GM12878 (cell line): ENCODE results near the gene CHL1. TPM values are rescaled to one million over a fixed set of nuclear protein-coding genes. Genes with fewer than 3 reads are reported as not detected.

Experiments
- ATAC-seq: fragments of 200-7000 bp; cut with Tn5 transposase; 3 replicates; pipeline ENCODE4 v1.9.1; 2020; ENCODE audit warnings: mild to moderate bottlenecking, moderate library complexity
- BruUV-seq: library from RNA; stranded (reverse); fragments of 400-500 nt; replicated peaks from 2 replicates; lab custom pipeline; 2021; lab: Mats Ljungman, UMichigan
- CTCF ChIA-PET: fragments of 300-600 bp; sonication (Branson Sonifier 250); formaldehyde crosslinking; extraction: SDS; loops from one replicate; lab custom pipeline; 2021; ENCODE audit warnings: inconsistent platforms; lab: Yijun Ruan, JAX
- POLR2A ChIA-PET: fragments of 350-600 bp; formaldehyde crosslinking; extraction: SDS; loops from one replicate; lab custom pipeline; 2021; ENCODE audit warnings: inconsistent platforms; lab: Charles Lee
- RAD21 ChIA-PET: fragments of 300-600 bp; sonication (Branson Sonifier 250); formaldehyde crosslinking; loops from one replicate; lab custom pipeline; 2023; ENCODE audit warnings: antibody characterized with exemption; ENCODE audit not compliant: unreplicated experiment; lab: Charles Lee
- SMC1A ChIA-PET: fragments of 300-600 bp; sonication (Branson Sonifier 250); formaldehyde crosslinking; loops from one replicate; lab custom pipeline; 2023; ENCODE audit not compliant: unreplicated experiment, uncharacterized antibody; lab: Charles Lee
- DNase-seq: peaks from one replicate; pipeline ENCODE4 v3.0.0-alpha.2; 2011; ENCODE audit warnings: low read depth, low spot score
- FAIRE-seq: peaks from 3 replicates; lab custom pipeline; 2011; peaks lifted over from hg19 to GRCh38; lab: Jason Lieb, UNC
- H2AFZ ChIP-seq: 2 replicates; pipeline ENCODE4 v1.6.0; 2011; ENCODE audit warnings: low read depth, low read length, control low read depth; ENCODE audit not compliant: control insufficient read depth
- H3K27ac ChIP-seq: 2 replicates; pipeline ENCODE4 v1.5.1; 2011; ENCODE audit warnings: control low read depth; ENCODE audit not compliant: control insufficient read depth, insufficient read depth
- H3K27me3 ChIP-seq, 2 experiments: replicated peaks in 1 of 2; 2 replicates each; pipeline versions ENCODE4 v1.6.0 to v1.6.1; 2011; ENCODE audit warnings: low read length in 1 of 2; ENCODE audit not compliant: control insufficient read depth in 2 of 2, insufficient read depth in 2 of 2
- H3K36me3 ChIP-seq, 2 experiments: 2 replicates each; pipeline ENCODE4 v1.5.1; 2011; ENCODE audit warnings: low read length in 1 of 2; ENCODE audit not compliant: control insufficient read depth in 2 of 2, insufficient read depth in 2 of 2
- H3K4me1 ChIP-seq: 2 replicates; pipeline ENCODE4 v1.6.1; 2011; ENCODE audit warnings: mild to moderate bottlenecking, low read length, moderate library complexity, mixed read lengths; ENCODE audit not compliant: control insufficient read depth, insufficient read depth
- H3K4me2 ChIP-seq: 2 replicates; pipeline ENCODE4 v1.6.0; 2011; ENCODE audit warnings: control low read depth; ENCODE audit not compliant: control insufficient read depth, insufficient read depth
- H3K4me3 ChIP-seq: fragments of 200-600 bp; sonication (generic); 2 replicates; pipeline ENCODE4 v1.5.1; 2016
- H3K79me2 ChIP-seq: 2 replicates; pipeline ENCODE4 v1.6.0; 2011; ENCODE audit warnings: low read length; ENCODE audit not compliant: control insufficient read depth, insufficient read depth
- H3K9ac ChIP-seq: 2 replicates; pipeline ENCODE4 v1.8.0; 2011; ENCODE audit warnings: low read length, control low read depth, mixed read lengths; ENCODE audit not compliant: control insufficient read depth, insufficient read depth
- H3K9me3 ChIP-seq: replicated peaks from 3 replicates; pipeline ENCODE4 v1.5.1; 2011; ENCODE audit warnings: mild to moderate bottlenecking, low read length; ENCODE audit not compliant: control insufficient read depth, insufficient read depth
- H4K20me1 ChIP-seq: 2 replicates; pipeline ENCODE4 v1.6.0; 2011; ENCODE audit not compliant: control insufficient read depth, insufficient read depth
- CHD1 ChIP-seq: IDR thresholded peaks from 2 replicates; pipeline ENCODE4 v1.6.1; 2012; ENCODE audit warnings: low read depth, low read length, improper control_type of control experiment
- CREB1 ChIP-seq: IDR thresholded peaks from 2 replicates; pipeline ENCODE4 v1.6.1; 2012; ENCODE audit warnings: low read depth, mild to moderate bottlenecking, inconsistent platforms
- DPF2 ChIP-seq: fragments of 450-650 bp; IDR thresholded peaks from 2 replicates; pipeline ENCODE4 v1.6.1; 2017; ENCODE audit warnings: mild to moderate bottlenecking
- EED ChIP-seq: sonication (generic); IDR thresholded peaks from 2 replicates; pipeline ENCODE4 v1.6.1; 2016; ENCODE audit warnings: antibody characterized with exemption, low read depth
- GATAD2B ChIP-seq: fragments of 450-650 bp; conservative IDR thresholded peaks from 2 replicates; pipeline ENCODE4 v1.6.1; 2017; ENCODE audit warnings: low read depth, mild to moderate bottlenecking, moderate library complexity
- HDAC6 ChIP-seq: fragments of 200-600 bp; sonication (generic); IDR thresholded peaks from one replicate; pipeline ENCODE4 v1.8.0; 2017; ENCODE audit warnings: antibody characterized with exemption; ENCODE audit not compliant: unreplicated experiment
- NR2F1 ChIP-seq: fragments of 450-650 bp; conservative IDR thresholded peaks from 2 replicates; pipeline ENCODE4 v1.6.1; 2017; ENCODE audit warnings: mild to moderate bottlenecking
- PAX8 ChIP-seq: fragments of 450-650 bp; IDR thresholded peaks from 2 replicates; pipeline ENCODE4 v1.6.1; 2017; ENCODE audit warnings: mild to moderate bottlenecking, moderate library complexity
- RAD51 ChIP-seq: fragments of 450-650 bp; IDR thresholded peaks from 2 replicates; pipeline ENCODE4 v1.6.1; 2016; ENCODE audit warnings: moderate library complexity, mild to moderate bottlenecking, inconsistent platforms
- RB1 ChIP-seq: fragments of 450-650 bp; formaldehyde crosslinking; IDR thresholded peaks from 2 replicates; pipeline ENCODE4 v1.6.1; 2017; ENCODE audit warnings: mild to moderate bottlenecking, borderline replicate concordance
- RCOR1 ChIP-seq: conservative IDR thresholded peaks from 2 replicates; pipeline ENCODE4 v1.6.1; 2012; ENCODE audit warnings: low read depth, low read length, improper control_type of control experiment
- SMARCA5 ChIP-seq: fragments of 450-650 bp; IDR thresholded peaks from 2 replicates; pipeline ENCODE4 v1.6.1; 2017; ENCODE audit warnings: mild to moderate bottlenecking
- SP1 ChIP-seq: IDR thresholded peaks from one replicate; pipeline ENCODE4 v1.6.1; 2011; ENCODE audit warnings: low read depth, low read length
- ZZZ3 ChIP-seq: IDR thresholded peaks from 2 replicates; pipeline ENCODE4 v1.6.1; 2011; ENCODE audit warnings: low read depth; ENCODE audit not compliant: control insufficient read depth, insufficient read length
- WGBS: methylation state at CpG from one replicate; pipeline ENCODE4 v1.1.6; 2016; ENCODE audit warnings: low lambda C conversion rate; ENCODE audit not compliant: insufficient replicate concordance, insufficient coverage; ENCODE audit errors: missing lambda C conversion rate; 5-methylcytosine and 5-hydroxymethylcytosine counted together
- in situ Hi-C: fragments of 300-500 bp; cut with MboI; formaldehyde crosslinking; loops from 9 replicates; pipeline ENCODE4 v1.14.3; 2018; ENCODE audit warnings: mixed read lengths
- intact Hi-C: fragments of 100-400 bp; cut with micrococcal nuclease; formaldehyde crosslinking; loops from one replicate; pipeline ENCODE4 v1.14.2; 2022; ENCODE audit not compliant: unreplicated experiment
- polyA plus RNA-seq, 11 experiments: library from polyadenylated mRNA; depleted of rRNA in 4 of 11; unstranded in 6 of 11; stranded (reverse) in 5 of 11; fragments of >200 nt; fragmentation: Nextera tagmentation in 4 of 11; fragmentation: Illumina TruSeq in 1 of 11; extraction: Ambion mirVana in 4 of 11; extraction: Trizol in 1 of 11; gene quantifications; 1 replicate in 1 of 11; 2 replicates in 10 of 11; pipeline versions ENCODE4 v1.2.1 to v1.2.3, GENCODE V29; 2011 to 2016; ENCODE audit warnings: inconsistent platforms in 2 of 11, missing spikeins in 2 of 11, low read depth in 1 of 11
- total RNA-seq, 4 experiments: library from RNA; depleted of rRNA in 3 of 4; stranded (reverse); fragments of >200 nt in 3 of 4; fragmentation: Illumina TruSeq in 1 of 4; extraction: Trizol in 1 of 4; gene quantifications; 2 replicates each; pipeline versions ENCODE4 v1.2.1 to v1.2.3, GENCODE V29; 2013 to 2021
- TF ChIP-seq, protein P1 (sequence below): fragments of 450-650 bp; IDR thresholded peaks from 2 replicates; pipeline ENCODE4 v1.6.1; 2016; ENCODE audit warnings: mild to moderate bottlenecking

CHL1 gene
- total and polyA plus RNA-seq, 10 of the 15 experiments (the other 5 are each of a cell fraction or from before 2014, with no cell fraction given) = 0.71 to 30.4 (median 1.8) TPM

DNA sequence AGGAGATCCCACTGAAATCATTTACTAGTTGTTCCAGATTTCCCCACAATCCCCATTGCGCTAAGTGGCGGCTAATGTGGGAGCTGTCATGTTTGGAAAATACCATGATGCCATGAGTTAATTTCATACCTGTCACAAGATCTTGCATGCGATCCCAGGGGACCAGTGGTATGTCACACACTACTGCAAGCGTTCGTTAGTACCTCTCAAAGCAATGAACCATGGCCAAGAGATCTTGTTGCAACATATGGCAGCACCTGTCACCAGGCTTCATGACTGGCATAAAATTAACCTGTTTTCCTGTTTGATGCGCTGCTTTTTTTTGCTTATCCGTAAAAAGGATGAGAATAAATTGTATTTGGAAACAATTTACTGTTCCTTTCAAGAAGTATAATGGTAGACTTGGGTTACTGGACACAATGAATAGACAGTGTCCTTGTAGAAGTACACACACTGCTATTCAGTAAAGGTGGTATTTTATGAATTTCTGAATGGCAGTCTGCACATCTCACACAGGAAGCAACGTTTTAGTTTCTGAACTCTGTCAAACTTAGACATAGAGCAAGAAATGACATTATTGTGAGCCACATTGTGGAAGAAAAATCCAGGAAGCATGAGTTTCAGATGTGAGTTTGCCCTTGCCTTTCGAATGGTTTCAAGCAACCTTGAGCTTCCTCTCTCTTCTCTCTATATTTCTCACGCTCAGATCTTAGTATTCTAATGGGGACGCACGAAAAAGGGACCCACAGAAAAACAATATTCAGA is 81.9 kb downstream of the CHL1 start (continued):
- TF ChIP-seq, protein P1, sequence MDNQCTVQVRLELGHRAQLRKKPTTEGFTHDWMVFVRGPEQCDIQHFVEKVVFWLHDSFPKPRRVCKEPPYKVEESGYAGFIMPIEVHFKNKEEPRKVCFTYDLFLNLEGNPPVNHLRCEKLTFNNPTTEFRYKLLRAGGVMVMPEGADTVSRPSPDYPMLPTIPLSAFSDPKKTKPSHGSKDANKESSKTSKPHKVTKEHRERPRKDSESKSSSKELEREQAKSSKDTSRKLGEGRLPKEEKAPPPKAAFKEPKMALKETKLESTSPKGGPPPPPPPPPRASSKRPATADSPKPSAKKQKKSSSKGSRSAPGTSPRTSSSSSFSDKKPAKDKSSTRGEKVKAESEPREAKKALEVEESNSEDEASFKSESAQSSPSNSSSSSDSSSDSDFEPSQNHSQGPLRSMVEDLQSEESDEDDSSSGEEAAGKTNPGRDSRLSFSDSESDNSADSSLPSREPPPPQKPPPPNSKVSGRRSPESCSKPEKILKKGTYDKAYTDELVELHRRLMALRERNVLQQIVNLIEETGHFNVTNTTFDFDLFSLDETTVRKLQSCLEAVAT = peak; percentile 20; the same call in 1 of the 2 replicates
- TF ChIP-seq SP1 = no peak
- TF ChIP-seq SMARCA5 = no peak
- TF ChIP-seq ZZZ3 = no peak
- peak; percentile 50 for TF ChIP-seq GATAD2B
- TF ChIP-seq NR2F1 = peak; percentile 93
- TF ChIP-seq CREB1 = 0 out of 2 replicates have a peak, but pooled peaks have one; percentile 19
- TF ChIP-seq HDAC6 = no peak
- peak; percentile 93 for TF ChIP-seq DPF2
- TF ChIP-seq PAX8 = no peak
- no peak for TF ChIP-seq RCOR1

DNA sequence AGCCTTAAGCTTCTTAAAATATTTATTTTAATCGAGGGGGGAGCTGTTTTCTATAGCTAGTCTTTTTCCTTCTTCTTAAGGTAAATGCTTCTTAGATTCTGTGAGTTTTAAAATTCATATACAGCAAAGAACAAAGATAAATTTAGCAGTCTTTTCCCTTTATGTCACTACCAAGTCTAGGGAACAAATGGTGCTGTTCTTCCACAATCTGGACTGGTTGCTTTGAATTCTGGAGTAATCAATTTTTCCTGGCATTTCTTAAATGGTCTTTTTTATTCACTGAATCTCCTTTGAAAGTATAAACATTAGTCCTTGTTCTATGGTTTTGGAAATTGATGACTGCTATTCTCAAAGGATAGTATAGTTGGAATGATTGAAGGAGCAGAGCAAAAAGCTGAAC is 82.8 kb downstream of the CHL1 start:
- in situ Hi-C loops = no loop called here
- H3K4me3 ChIP-seq = no peak overlapping the region

More for the DNA sequence above, 82.8 kb downstream of the CHL1 start:
- intact Hi-C loops = loop anchor here (2.0 to 5.0 kb wide), 3 partner anchors 67 to 82 kb away; partner anchors contain the start of gene CHL1
- Histone ChIP-seq H3K27ac (peak overlapping the region; percentile 52; the same call in 1 of the 2 replicates), H4K20me1 (no peaks in the 10 kb centered on the region), H3K4me1 (peaks cover 18% of the 10 kb centered on the region), H3K79me2 (no peaks in the 10 kb centered on the region), H3K9me3 (peaks cover 1% of the 10 kb centered on the region; the same call in 2 of the 3 replicates), H3K9ac (no peak overlapping the region), H3K4me2 (peak overlapping the region; percentile 77; the same call in 1 of the 2 replicates), H3K36me3 (no peaks in the 10 kb centered on the region), H3K27me3 (no peaks in the 10 kb centered on the region), H2AFZ (no peak overlapping the region)
- TF ChIP-seq EED (no peak), RAD51 (0 out of 2 replicates have a peak, but pooled peaks have one; percentile 16), SMARCA5 (no peak), RB1 (no peak), CHD1 (no peak), CREB1 (no peak)
- CTCF ChIA-PET = interaction anchor here (1.4 to 3.6 kb wide), 5 partner anchors 10 to 74 kb away, joined by 4 to 37 read pairs (median 6); no protein-coding TSS in a partner anchor
- SMC1A ChIA-PET = interaction anchor here (0.6 to 5.6 kb wide), 19 partner anchors 10 to 232 kb away, joined by 3 to 69 read pairs (median 7); no protein-coding TSS in a partner anchor
- TSS peak; percentile 91 for BruUV-seq
- ATAC-seq = no peak
- no peak for DNase-seq
- RAD21 ChIA-PET = interaction anchor here (0.7 to 5.2 kb wide), 12 partner anchors 9 to 237 kb away, joined by 3 to 113 read pairs (median 5); no protein-coding TSS in a partner anchor
- POLR2A ChIA-PET = interaction anchor here (0.7 to 3.6 kb wide), 5 partner anchors 11 to 75 kb away, joined by 3 to 22 read pairs (median 5); no protein-coding TSS in a partner anchor
- no peak for FAIRE-seq
- 0% methylated on average over 1 of the region's 1 CpG for WGBS
